Mesendoderm (in vitro differentiated cells): ENCODE data around the gene GORASP2.

ENCODE experiments used
- DNase-seq: peaks from one replicate; pipeline ENCODE4 v3.0.0; 2013
- H2AK5ac ChIP-seq: 2 replicates; pipeline ENCODE4 v1.6.1; 2013; ENCODE audit warnings: low read length, inconsistent platforms
- H2BK120ac ChIP-seq: 2 replicates; pipeline ENCODE4 v1.6.1; 2013; ENCODE audit warnings: low read depth, mild to moderate bottlenecking, low read length, moderate library complexity, mixed read lengths
- H2BK15ac ChIP-seq: replicated peaks from 2 replicates; pipeline ENCODE4 v1.6.1; 2013; ENCODE audit warnings: low read depth, mild to moderate bottlenecking, moderate library complexity
- H2BK5ac ChIP-seq: 2 replicates; pipeline ENCODE4 v1.6.1; 2013; ENCODE audit warnings: low read length, inconsistent platforms
- H3K18ac ChIP-seq: 2 replicates; pipeline ENCODE4 v1.6.1; 2013; ENCODE audit warnings: mild to moderate bottlenecking, low read length, mixed read lengths
- H3K23ac ChIP-seq: one replicate; pipeline ENCODE4 v1.6.1; 2013; ENCODE audit warnings: low read length
- H3K27ac ChIP-seq: 2 replicates; pipeline ENCODE4 v1.5.1; 2013; ENCODE audit warnings: low read depth, mild to moderate bottlenecking, inconsistent platforms, low read length, moderate library complexity
- H3K27me3 ChIP-seq: 2 replicates; pipeline ENCODE4 v1.6.1; 2013; ENCODE audit warnings: low read length, control low read depth, mild to moderate bottlenecking, inconsistent platforms; ENCODE audit not compliant: insufficient read depth, poor library complexity
- H3K36me3 ChIP-seq: 2 replicates; pipeline ENCODE4 v1.6.1; 2013; ENCODE audit warnings: low read length, inconsistent platforms; ENCODE audit not compliant: control insufficient read depth, insufficient read depth
- H3K4ac ChIP-seq: one replicate; pipeline ENCODE4 v1.6.1; 2013; ENCODE audit warnings: low read depth, mild to moderate bottlenecking, low read length, moderate library complexity
- H3K4me1 ChIP-seq: 2 replicates; pipeline ENCODE4 v1.6.1; 2013; ENCODE audit warnings: low read depth, low read length, inconsistent platforms; ENCODE audit not compliant: control insufficient read depth
- H3K4me2 ChIP-seq: 2 replicates; pipeline ENCODE4 v1.6.1; 2013; ENCODE audit warnings: low read length
- H3K4me3 ChIP-seq: 2 replicates; pipeline ENCODE4 v1.5.1; 2013; ENCODE audit warnings: mild to moderate bottlenecking, low read length
- H3K56ac ChIP-seq: one replicate; pipeline ENCODE4 v1.6.1; 2013; ENCODE audit warnings: low read length
- H3K79me1 ChIP-seq: 2 replicates; pipeline ENCODE4 v1.6.1; 2013; ENCODE audit warnings: low read length, inconsistent platforms
- H3K79me2 ChIP-seq: 2 replicates; pipeline ENCODE4 v1.6.1; 2013; ENCODE audit warnings: mild to moderate bottlenecking, low read length; ENCODE audit not compliant: control insufficient read depth, insufficient read depth
- H3K9ac ChIP-seq: 2 replicates; pipeline ENCODE4 v1.6.1; 2013; ENCODE audit warnings: low read length, inconsistent platforms
- H4K5ac ChIP-seq: one replicate; pipeline ENCODE4 v1.6.1; 2013; ENCODE audit warnings: low read length
- H4K8ac ChIP-seq: one replicate; pipeline ENCODE4 v1.6.1; 2013; ENCODE audit warnings: low read depth, mild to moderate bottlenecking, control low read depth, low read length, moderate library complexity
- whole genome bisulfite sequencing: extraction: QIAGEN DNeasy Blood & Tissue Kit; methylation state at CpG from one replicate; pipeline ENCODE4 v1.1.7; 2013; ENCODE audit warnings: low lambda C conversion rate, missing lambda C conversion rate; ENCODE audit not compliant: insufficient coverage; ENCODE audit errors: extremely low coverage; 5-methylcytosine and 5-hydroxymethylcytosine counted together

GORASP2 gene

DNA sequence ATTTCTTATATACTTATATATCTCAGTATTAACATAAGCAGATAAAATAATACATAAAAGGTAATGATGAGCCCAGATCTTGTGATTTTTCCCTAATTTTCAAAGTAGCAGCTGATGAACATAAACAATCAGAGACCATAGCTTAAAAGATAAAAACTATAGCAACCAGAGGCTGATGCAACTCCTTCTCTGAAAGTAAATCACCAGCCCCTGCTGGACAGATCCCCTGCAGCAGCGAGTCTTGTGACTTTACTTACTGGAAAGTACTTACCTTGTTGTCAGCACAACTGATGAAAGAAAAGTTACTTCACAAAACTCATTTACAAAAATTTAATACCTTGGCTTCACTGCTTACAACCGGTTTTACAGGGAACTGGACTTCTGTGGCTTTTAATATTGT is 67.3 kb downstream of the GORASP2 start:
- H3K23ac ChIP-seq = no peak overlapping the region
- no peaks in the 10 kb centered on the region for H3K79me2 ChIP-seq
- no peak for DNase-seq
- no peak overlapping the region for H3K18ac ChIP-seq
- H2BK120ac ChIP-seq = no peak overlapping the region
- H3K27me3 ChIP-seq = no peaks in the 10 kb centered on the region
- H3K27ac ChIP-seq = no peak overlapping the region
- peaks cover 2% of the 10 kb centered on the region for H3K36me3 ChIP-seq
- H3K4me3 ChIP-seq = no peak overlapping the region
- no peak overlapping the region for H4K8ac ChIP-seq
- H2AK5ac ChIP-seq = no peak overlapping the region
- no peaks in the 10 kb centered on the region for H3K4me1 ChIP-seq
- no peak overlapping the region for H2BK5ac ChIP-seq
- no peak overlapping the region for H3K4ac ChIP-seq
- no peak overlapping the region for H4K5ac ChIP-seq
- no CpG with 5 or more reads among the region's 2 CpGs for WGBS
- H3K79me1 ChIP-seq = no peaks in the 10 kb centered on the region
- H3K9ac ChIP-seq = no peak overlapping the region
- no peak overlapping the region for H3K4me2 ChIP-seq
- no peak overlapping the region for H2BK15ac ChIP-seq
- H3K56ac ChIP-seq = no peak overlapping the region

DNA sequence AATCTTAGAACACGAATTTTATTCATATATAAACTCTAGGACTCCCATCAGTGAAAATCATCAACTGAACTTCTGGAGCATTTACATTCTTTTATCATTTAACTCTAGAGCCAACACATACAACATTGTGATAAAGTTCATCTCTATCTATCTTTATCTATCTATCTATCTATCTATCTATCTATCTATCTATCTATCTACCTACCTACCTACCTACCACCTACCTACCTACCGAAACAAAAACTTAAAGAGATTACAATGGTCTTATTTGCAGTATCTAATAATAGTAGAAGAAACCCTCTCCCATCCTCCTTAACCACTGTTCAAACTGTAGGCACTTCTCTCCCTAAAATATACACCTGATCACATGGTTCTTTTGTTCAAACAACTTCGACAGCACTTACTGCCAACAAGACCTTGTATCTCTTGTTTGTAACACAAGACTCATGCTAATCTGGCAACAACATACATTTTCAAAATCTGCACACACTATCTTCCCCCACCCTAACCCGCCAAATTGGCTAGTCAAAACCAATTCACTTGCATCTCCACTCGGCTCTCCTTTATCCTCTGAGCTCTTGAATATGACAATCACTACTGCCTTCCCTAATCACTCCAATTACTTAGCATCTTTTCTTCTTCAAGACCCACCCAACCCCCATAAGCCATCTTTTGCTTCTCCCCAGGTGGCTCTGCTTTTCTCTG is 69.0 kb downstream of the GORASP2 start:
- no peak overlapping the region for H2BK15ac ChIP-seq
- no peak overlapping the region for H2BK120ac ChIP-seq
- H3K27me3 ChIP-seq = no peaks in the 10 kb centered on the region
- no CpG with 5 or more reads among the region's 5 CpGs for WGBS
- no peak overlapping the region for H3K27ac ChIP-seq
- H4K5ac ChIP-seq = no peak overlapping the region
- no peaks in the 10 kb centered on the region for H3K79me2 ChIP-seq
- no peak overlapping the region for H3K9ac ChIP-seq
- no peak overlapping the region for H3K4me3 ChIP-seq
- H3K4me2 ChIP-seq = no peak overlapping the region
- DNase-seq = no peak
- no peak overlapping the region for H2AK5ac ChIP-seq
- no peak overlapping the region for H2BK5ac ChIP-seq
- no peaks in the 10 kb centered on the region for H3K79me1 ChIP-seq
- H4K8ac ChIP-seq = no peak overlapping the region
- H3K56ac ChIP-seq = no peak overlapping the region
- peaks cover 2% of the 10 kb centered on the region for H3K36me3 ChIP-seq
- no peak overlapping the region for H3K18ac ChIP-seq
- no peaks in the 10 kb centered on the region for H3K4me1 ChIP-seq
- no peak overlapping the region for H3K23ac ChIP-seq
- no peak overlapping the region for H3K4ac ChIP-seq

DNA sequence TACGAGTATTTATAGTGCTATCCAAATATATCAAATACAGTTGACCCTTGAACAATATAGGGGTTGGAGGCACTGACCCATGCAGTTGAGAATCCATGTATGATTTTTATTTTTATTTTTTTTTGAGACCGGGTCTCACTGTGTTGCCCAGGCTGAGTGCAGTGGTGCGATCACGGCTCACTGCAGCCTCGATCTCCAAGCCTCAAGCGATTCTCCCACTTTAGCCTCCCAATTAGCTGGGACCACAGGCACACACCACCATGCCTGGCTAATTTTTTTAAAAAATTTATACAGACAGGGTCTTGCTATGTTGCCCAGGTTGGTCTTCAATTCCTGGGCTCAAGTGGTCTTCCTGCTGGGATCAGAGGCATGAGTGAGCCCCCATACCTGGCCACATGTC is 70.6 kb downstream of the GORASP2 start:
- H3K4me3 ChIP-seq = no peak overlapping the region
- H3K27me3 ChIP-seq = no peaks in the 10 kb centered on the region
- no peak overlapping the region for H3K9ac ChIP-seq
- DNase-seq = no peak
- H3K36me3 ChIP-seq = peaks cover 2% of the 10 kb centered on the region
- no peak overlapping the region for H2BK5ac ChIP-seq
- no peak overlapping the region for H4K5ac ChIP-seq
- no peak overlapping the region for H3K18ac ChIP-seq
- H3K79me1 ChIP-seq = no peaks in the 10 kb centered on the region
- no CpG with 5 or more reads among the region's 6 CpGs for WGBS
- no peak overlapping the region for H3K27ac ChIP-seq
- H3K23ac ChIP-seq = no peak overlapping the region
- H2BK120ac ChIP-seq = no peak overlapping the region
- no peak overlapping the region for H2BK15ac ChIP-seq
- H3K4me2 ChIP-seq = no peak overlapping the region
- H3K4me1 ChIP-seq = no peaks in the 10 kb centered on the region
- no peak overlapping the region for H3K4ac ChIP-seq
- no peak overlapping the region for H3K56ac ChIP-seq
- no peaks in the 10 kb centered on the region for H3K79me2 ChIP-seq
- no peak overlapping the region for H4K8ac ChIP-seq
- H2AK5ac ChIP-seq = no peak overlapping the region

DNA sequence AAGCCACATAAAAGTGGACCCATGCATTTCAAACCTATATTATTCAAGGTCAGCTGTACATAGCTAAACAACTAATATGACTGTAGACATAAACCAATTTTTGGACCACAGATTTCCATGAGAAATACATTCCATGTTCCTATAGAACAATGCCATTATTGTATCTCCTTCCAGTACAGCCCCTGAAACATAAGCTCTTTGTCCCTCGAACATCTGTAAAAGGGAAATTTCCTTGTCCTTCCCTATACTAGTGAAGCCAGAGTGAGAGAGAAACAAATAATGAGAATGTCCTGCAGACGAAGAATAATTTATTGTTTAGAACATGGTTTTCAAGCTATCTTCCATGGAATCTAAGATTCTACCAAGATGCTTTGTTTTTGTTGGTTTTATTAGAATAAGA is 75.3 kb downstream of the GORASP2 start:
- no peak overlapping the region for H3K23ac ChIP-seq
- H3K36me3 ChIP-seq = peaks cover 4% of the 10 kb centered on the region
- no peak for DNase-seq
- H3K18ac ChIP-seq = no peak overlapping the region
- no peak overlapping the region for H3K56ac ChIP-seq
- H3K79me1 ChIP-seq = no peaks in the 10 kb centered on the region
- H2BK15ac ChIP-seq = no peak overlapping the region
- no peak overlapping the region for H4K8ac ChIP-seq
- no peak overlapping the region for H2BK5ac ChIP-seq
- H2BK120ac ChIP-seq = no peak overlapping the region
- H3K27ac ChIP-seq = no peak overlapping the region
- H3K79me2 ChIP-seq = no peaks in the 10 kb centered on the region
- H4K5ac ChIP-seq = no peak overlapping the region
- H3K4ac ChIP-seq = no peak overlapping the region
- no peak overlapping the region for H3K9ac ChIP-seq
- H3K4me2 ChIP-seq = no peak overlapping the region
- no peaks in the 10 kb centered on the region for H3K4me1 ChIP-seq
- H2AK5ac ChIP-seq = no peak overlapping the region
- H3K4me3 ChIP-seq = no peak overlapping the region
- H3K27me3 ChIP-seq = no peaks in the 10 kb centered on the region
- no CpG with 5 or more reads among the region's 2 CpGs for WGBS

- Histone ChIP-seq H3K4me2 (no peak overlapping the region), H3K4ac (no peak overlapping the region), H2AK5ac (no peak overlapping the region), H2BK15ac (no peak overlapping the region), H3K9ac (no peak overlapping the region), H3K4me1 (peaks cover 2% of the 10 kb centered on the region), H3K27ac (no peak overlapping the region), H3K79me1 (no peaks in the 10 kb centered on the region), H3K36me3 (peaks cover 4% of the 10 kb centered on the region), H3K27me3 (no peaks in the 10 kb centered on the region), H3K56ac (no peak overlapping the region), H4K8ac (no peak overlapping the region), H3K4me3 (no peak overlapping the region), H3K79me2 (no peaks in the 10 kb centered on the region), H2BK120ac (no peak overlapping the region), H4K5ac (no peak overlapping the region), H3K23ac (no peak overlapping the region), H2BK5ac (no peak overlapping the region), H3K18ac (no peak overlapping the region)
- DNase-seq = no peak
- WGBS = no CpG with 5 or more reads among the region's 2 CpGs
Observed at GRCh38 chr2:171004833-171005232, 75.8 kb downstream of the GORASP2 start.
